Measurements from ENCODE around the gene TSPO2.

- TF ChIP-seq POLR2A (IDR thresholded peaks at IDR 0.05; ENCODE audit: low read depth, low read length), result no peak
- no peak for TF ChIP-seq TAF1 (IDR thresholded peaks at IDR 0.05; ENCODE audit: borderline replicate concordance, low read depth, low read length)
- TF ChIP-seq POLR2AphosphoS5 (IDR thresholded peaks at IDR 0.05; ENCODE audit: low read depth, low read length), result no peak
Observed at GRCh38 chr6:41078101-41078500, 35.8 kb downstream of the TSPO2 start.
